ENCODE data around the gene PPM1L.

PPM1L gene

GRCh38 chr3:160804762-160805161 is 48.7 kb downstream of the PPM1L start:
- in situ Hi-C loops (cut with HindIII; ENCODE audit: low sequenced_read_pairs) = no loop called here

GRCh38 chr3:160806094-160806493 is 50.1 kb downstream of the PPM1L start:
- in situ Hi-C loops (cut with HindIII; ENCODE audit: low sequenced_read_pairs) = no loop called here

GRCh38 chr3:160806686-160807085 is 50.7 kb downstream of the PPM1L start:
- in situ Hi-C loops (cut with HindIII; ENCODE audit: low sequenced_read_pairs) = no loop called here

GRCh38 chr3:160808838-160809237 is 52.8 kb downstream of the PPM1L start:
- in situ Hi-C loops (cut with HindIII; ENCODE audit: low sequenced_read_pairs) = no loop called here

GRCh38 chr3:160809453-160809852 is 53.4 kb downstream of the PPM1L start:
- in situ Hi-C loops (cut with HindIII; ENCODE audit: low sequenced_read_pairs) = no loop called here

- in situ Hi-C loops (cut with HindIII; ENCODE audit: low sequenced_read_pairs) = no loop called here
These were observed 54.6 kb downstream of the PPM1L start for GRCh38 chr3:160810362-160811236.

GRCh38 chr3:160811237-160811548 is 55.2 kb downstream of the PPM1L start:
- in situ Hi-C loops (cut with HindIII; ENCODE audit: low sequenced_read_pairs) = no loop called here

GRCh38 chr3:160812304-160812703 is 56.3 kb downstream of the PPM1L start:
- in situ Hi-C loops (cut with HindIII; ENCODE audit: low sequenced_read_pairs) = no loop called here

- in situ Hi-C loops (cut with HindIII; ENCODE audit: low sequenced_read_pairs) = no loop called here
These were observed 59.2 kb downstream of the PPM1L start for GRCh38 chr3:160815280-160815679.

GRCh38 chr3:160820022-160820421 is 64.0 kb downstream of the PPM1L start:
- in situ Hi-C loops (cut with HindIII; ENCODE audit: low sequenced_read_pairs) = no loop called here

- in situ Hi-C loops (cut with HindIII; ENCODE audit: low sequenced_read_pairs) = no loop called here
These were observed 64.4 kb downstream of the PPM1L start for GRCh38 chr3:160820430-160820829.

- in situ Hi-C loops (cut with HindIII; ENCODE audit: low sequenced_read_pairs) = no loop called here
These were observed 66.9 kb downstream of the PPM1L start for GRCh38 chr3:160822936-160823335.

- in situ Hi-C loops (cut with HindIII; ENCODE audit: low sequenced_read_pairs) = no loop called here
These were observed 69.3 kb downstream of the PPM1L start for GRCh38 chr3:160825311-160825800.

GRCh38 chr3:160826408-160826807 is 70.4 kb downstream of the PPM1L start:
- in situ Hi-C loops (cut with HindIII; ENCODE audit: low sequenced_read_pairs) = no loop called here

- in situ Hi-C loops (cut with HindIII; ENCODE audit: low sequenced_read_pairs) = no loop called here
These were observed 71.0 kb downstream of the PPM1L start for GRCh38 chr3:160826991-160827390.

GRCh38 chr3:160827516-160827915 is 71.5 kb downstream of the PPM1L start:
- in situ Hi-C loops (cut with HindIII; ENCODE audit: low sequenced_read_pairs) = no loop called here

- in situ Hi-C loops (cut with HindIII; ENCODE audit: low sequenced_read_pairs) = no loop called here
These were observed 72.8 kb downstream of the PPM1L start for GRCh38 chr3:160828880-160829279.

- in situ Hi-C loops (cut with HindIII; ENCODE audit: low sequenced_read_pairs) = loop anchor here (5.0 kb wide), 1 partner anchor 38 kb away; no protein-coding TSS in a partner anchor
These were observed 73.5 kb downstream of the PPM1L start for GRCh38 chr3:160829486-160830009.

GRCh38 chr3:160830796-160831195 is 74.8 kb downstream of the PPM1L start:
- in situ Hi-C loops (cut with HindIII; ENCODE audit: low sequenced_read_pairs) = loop anchor here (5.0 kb wide), 1 partner anchor 37 kb away; no protein-coding TSS in a partner anchor

- in situ Hi-C loops (cut with HindIII; ENCODE audit: low sequenced_read_pairs) = loop anchor here (5.0 kb wide), 1 partner anchor 36 kb away; no protein-coding TSS in a partner anchor
These were observed 75.4 kb downstream of the PPM1L start for GRCh38 chr3:160831401-160831800.

- in situ Hi-C loops (cut with HindIII; ENCODE audit: low sequenced_read_pairs) = no loop called here
These were observed 81.5 kb downstream of the PPM1L start for GRCh38 chr3:160837394-160837980.

- in situ Hi-C loops (cut with HindIII; ENCODE audit: low sequenced_read_pairs) = no loop called here
These were observed 84.6 kb downstream of the PPM1L start for GRCh38 chr3:160840590-160840989.

Measured in endothelial cell of hepatic sinusoid (primary cell).